HepG2 (cell line): ENCODE data around the gene LIMS2. TPM values are rescaled to one million over a fixed set of nuclear protein-coding genes. Genes with fewer than 3 reads are reported as not detected.

Experiments used
- ATAC-seq: fragments of 200-7000 bp; cut with Tn5 transposase; 3 replicates; pipeline ENCODE4 v1.9.1; 2020; ENCODE audit warnings: mild to moderate bottlenecking, moderate library complexity
- BruUV-seq: library from RNA; stranded (reverse); fragments of 400-500 nt; replicated peaks from 2 replicates; lab custom pipeline; 2021; lab: Mats Ljungman, UMichigan
- CTCF ChIA-PET: fragments of 300-600 bp; formaldehyde crosslinking; extraction: SDS; loops from one replicate; lab custom pipeline; 2021; ENCODE audit warnings: low total read pairs, inconsistent platforms, low intra/inter-chr PET ratio; lab: Yijun Ruan, JAX
- POLR2A ChIA-PET: fragments of 350-600 bp; sonication (Branson Sonifier 250); formaldehyde crosslinking; loops from one replicate; lab custom pipeline; 2020; ENCODE audit warnings: antibody characterized with exemption, inconsistent platforms; lab: Yijun Ruan, JAX
- DNase-seq: peaks from one replicate; pipeline ENCODE4 v3.0.0-alpha.2; 2015; ENCODE audit warnings: low spot score
- FAIRE-seq: peaks from 3 replicates; lab custom pipeline; 2011; peaks lifted over from hg19 to GRCh38; lab: Jason Lieb, UNC
- H2AFZ ChIP-seq: one replicate; pipeline ENCODE4 v1.6.1; 2011; ENCODE audit warnings: low read length, inconsistent platforms
- H3K27ac ChIP-seq: fragments of 300-600 bp; 3 replicates; pipeline ENCODE4 v1.8.0; 2011; ENCODE audit warnings: mixed run types, mild to moderate bottlenecking, mixed read lengths, low read length, inconsistent platforms; ENCODE audit not compliant: insufficient read depth; ENCODE audit errors: extremely low read length
- H3K27me3 ChIP-seq, 2 experiments: fragments of 200-600 bp in 1 of 2; 2 replicates in 1 of 2; 3 replicates in 1 of 2; pipeline versions ENCODE4 v1.6.0 to v1.8.0; 2011; ENCODE audit warnings: low read length in 2 of 2, mild to moderate bottlenecking in 2 of 2, moderate library complexity in 2 of 2, inconsistent platforms in 1 of 2; ENCODE audit not compliant: insufficient read depth in 2 of 2, control insufficient read depth in 1 of 2
- H3K36me3 ChIP-seq, 2 experiments: fragments of 200-600 bp in 1 of 2; replicated peaks in 1 of 2; 2 replicates in 1 of 2; 3 replicates in 1 of 2; pipeline versions ENCODE4 v1.5.1 to v1.8.0; 2011; ENCODE audit warnings: low read length in 2 of 2, inconsistent platforms in 1 of 2; ENCODE audit not compliant: insufficient read depth in 2 of 2, control insufficient read depth in 1 of 2
- H3K4me1 ChIP-seq: 2 replicates; pipeline ENCODE4 v1.5.1; 2012; ENCODE audit warnings: low read length, inconsistent platforms; ENCODE audit not compliant: insufficient read depth
- H3K4me2 ChIP-seq: 2 replicates; pipeline ENCODE4 v1.6.0; 2011; ENCODE audit warnings: low read depth, low read length, inconsistent platforms
- H3K4me3 ChIP-seq, 3 experiments: fragments of 200-600 bp in 1 of 3; sonication (generic), shearing (Covaris generic) in 1 of 3; replicated peaks in 1 of 3; 2 replicates each; pipeline ENCODE4 v1.5.1; 2011 to 2016; ENCODE audit warnings: low read length in 3 of 3, inconsistent platforms in 2 of 3, low read depth in 2 of 3, mild to moderate bottlenecking in 2 of 3, control low read depth in 1 of 3, mixed read lengths in 1 of 3; ENCODE audit not compliant: insufficient read depth in 1 of 3
- H3K79me2 ChIP-seq: one replicate; pipeline ENCODE4 v1.6.1; 2011; ENCODE audit warnings: low read length, inconsistent platforms; ENCODE audit not compliant: insufficient read depth
- H3K9ac ChIP-seq: 2 replicates; pipeline ENCODE4 v1.6.0; 2011; ENCODE audit warnings: mild to moderate bottlenecking, low read depth, low read length, inconsistent platforms; ENCODE audit not compliant: insufficient read depth
- H3K9me3 ChIP-seq: 2 replicates; pipeline ENCODE4 v1.5.1; 2012; ENCODE audit warnings: mild to moderate bottlenecking, low read length
- H4K20me1 ChIP-seq: 2 replicates; pipeline ENCODE4 v1.6.0; 2011; ENCODE audit warnings: inconsistent platforms, mild to moderate bottlenecking, low read length, moderate library complexity; ENCODE audit not compliant: insufficient read depth
- GABPB1 ChIP-seq: IDR thresholded peaks from 2 replicates; pipeline ENCODE4 v1.6.1; 2016; ENCODE audit warnings: mild to moderate bottlenecking, missing genetic modification reagents, moderate library complexity, missing compliant biosample characterization
- HNRNPL ChIP-seq: fragments of 200-400 bp; formaldehyde crosslinking; IDR thresholded peaks from 2 replicates; pipeline ENCODE4 v1.6.1; 2017; ENCODE audit warnings: mild to moderate bottlenecking, low read depth, low read length
- REL ChIP-seq: sonication (generic); formaldehyde crosslinking; conservative IDR thresholded peaks from 2 replicates; pipeline ENCODE4 v1.8.0; 2022; ENCODE audit warnings: mild to moderate bottlenecking, missing genetic modification reagents, moderate library complexity
- TBX2 ChIP-seq: sonication (generic); formaldehyde crosslinking; IDR thresholded peaks from 2 replicates; pipeline ENCODE4 v1.5.0; 2020; ENCODE audit warnings: missing genetic modification reagents, mild to moderate bottlenecking, borderline replicate concordance
- ZNF784 ChIP-seq: sonication (generic); formaldehyde crosslinking; IDR thresholded peaks from 2 replicates; pipeline ENCODE4 v1.5.1; 2020; ENCODE audit warnings: missing genetic modification reagents, mild to moderate bottlenecking, borderline replicate concordance
- WGBS: methylation state at CpG from one replicate; pipeline ENCODE4 v1.1.6; 2017; ENCODE audit warnings: low lambda C conversion rate; 5-methylcytosine and 5-hydroxymethylcytosine counted together
- in situ Hi-C: cut with HindIII; loops from 2 replicates; pipeline ENCODE4 v1.10.0; 2017; ENCODE audit warnings: low pct_unique_long_range_greater_than_20kb; ENCODE audit not compliant: extremely low pct_ligation_motif_present
- intact Hi-C: fragments of 100-400 bp; cut with micrococcal nuclease; formaldehyde crosslinking; loops from one replicate; pipeline ENCODE4 v1.10.0; 2022; ENCODE audit not compliant: unreplicated experiment
- polyA plus RNA-seq, 8 experiments: library from polyadenylated mRNA; depleted of rRNA in 3 of 8; stranded (reverse) in 7 of 8; unstranded in 1 of 8; fragments of >200 nt; fragmentation: Illumina TruSeq in 4 of 8; extraction: Trizol in 4 of 8; gene quantifications; 2 replicates each; pipeline versions ENCODE4 v1.2.1 to v1.2.3, GENCODE V29; 2011 to 2016; ENCODE audit warnings: low read depth in 4 of 8, missing spikeins in 1 of 8, mixed read lengths in 1 of 8; ENCODE audit not compliant: insufficient read depth in 1 of 8
- total RNA-seq, 5 experiments: library from RNA; depleted of rRNA; stranded (reverse); fragments of >200 nt; fragmentation: Illumina TruSeq; extraction: Trizol; gene quantifications; 2 replicates each; pipeline ENCODE4 v1.2.3, GENCODE V29; 2016; ENCODE audit warnings: low read depth in 1 of 5

LIMS2 gene
- total and polyA plus RNA-seq, 2 of the 13 experiments (the other 11 are each of a cell fraction or from before 2014, with no cell fraction given): 1.0 to 1.9 TPM

- no peak for TF ChIP-seq ZNF784
- 0 out of 2 replicates have a peak, but pooled peaks have one; percentile 41 for TF ChIP-seq REL (CRISPR knock-in tag)
These were observed 36.8 kb downstream of the LIMS2 start (continued) for GRCh38 chr2:127638361-127639110.

GRCh38 chr2:127637725-127638252 lies 37.5 kb downstream of the LIMS2 start:
- ChIA-PET CTCF (no interaction called here), POLR2A (no interaction called here)
- intact Hi-C loops (no loop called here), in situ Hi-C loops (no loop called here)
- BruUV-seq: no TSS peak
- H3K4me3 ChIP-seq: peak overlapping the region in 1 of 3 experiments; percentile 9; a peak in 1 of 6 replicates
- no peak overlapping the region for H3K27ac ChIP-seq
- H3K9ac ChIP-seq: no peak overlapping the region
- FAIRE-seq: no peak
- ATAC-seq: no peak
- no peaks in the 10 kb centered on the region for H3K36me3 ChIP-seq
- H3K4me1 ChIP-seq: peaks cover 41% of the 10 kb centered on the region
- peak overlapping the region; percentile 26; the same call in 1 of the 2 replicates for H3K4me2 ChIP-seq
- TF ChIP-seq HNRNPL: 0 out of 2 replicates have a peak, but pooled peaks have one; percentile 44
- 0 out of 2 replicates have a peak, but pooled peaks have one; percentile 5 for TF ChIP-seq GABPB1 (CRISPR knock-in tag)
- TF ChIP-seq TBX2: no peak
- no peak overlapping the region for H2AFZ ChIP-seq
- no peaks in the 10 kb centered on the region for H3K79me2 ChIP-seq
- H3K9me3 ChIP-seq: no peaks in the 10 kb centered on the region
- peaks cover 22 to 71% of the 10 kb centered on the region in 2 experiments for H3K27me3 ChIP-seq
- no peak for DNase-seq
- no peaks in the 10 kb centered on the region for H4K20me1 ChIP-seq
- whole genome bisulfite sequencing: 23% methylated on average over 8 of the region's 8 CpGs
